Mucosa of stomach (tissue), 1 donor: ENCODE measurements around the gene KCNK2.

Experiments used
- H3K27me3 ChIP-seq: one replicate; pipeline ENCODE4 v1.7.0; 2013; ENCODE audit warnings: mild to moderate bottlenecking, low read length; ENCODE audit not compliant: control insufficient read depth, insufficient read depth
- H3K36me3 ChIP-seq: one replicate; pipeline ENCODE4 v1.7.0; 2013; ENCODE audit warnings: low read length; ENCODE audit not compliant: control insufficient read depth, insufficient read depth
- H3K4me1 ChIP-seq: one replicate; pipeline ENCODE4 v1.7.0; 2013; ENCODE audit warnings: mild to moderate bottlenecking, low read length; ENCODE audit not compliant: control insufficient read depth, insufficient read depth
- H3K4me3 ChIP-seq: one replicate; pipeline ENCODE4 v1.7.0; 2013; ENCODE audit warnings: low read length
- H3K9ac ChIP-seq: one replicate; pipeline ENCODE4 v1.7.0; 2013; ENCODE audit warnings: mild to moderate bottlenecking, low read length, moderate library complexity
- H3K9me3 ChIP-seq: one replicate; pipeline ENCODE4 v1.7.0; 2013; ENCODE audit warnings: mild to moderate bottlenecking, low read length, moderate library complexity; ENCODE audit not compliant: control insufficient read depth
- donor health status: Pancreatic carcinoma.

KCNK2 gene

DNA sequence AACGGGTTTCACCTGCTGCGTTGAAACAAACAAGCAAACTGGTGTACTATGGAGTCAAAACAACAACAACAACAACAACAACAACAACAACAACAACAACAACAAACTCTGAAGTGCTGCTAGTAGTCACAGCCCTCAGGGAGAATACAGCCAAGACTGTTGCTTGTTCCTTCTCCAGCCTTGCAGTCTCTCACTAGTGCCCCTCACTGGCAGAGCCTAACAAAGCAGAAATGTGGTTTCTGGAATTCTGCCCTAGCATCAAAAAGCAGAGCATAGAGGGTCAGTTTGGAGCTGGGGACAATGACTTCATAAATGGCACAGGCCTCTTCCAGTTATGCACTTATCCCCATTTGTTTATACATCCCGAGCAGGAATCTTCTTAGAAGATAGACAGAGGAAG, 187.4 kb downstream of the KCNK2 start:
- Histone ChIP-seq H3K4me3 (no peak overlapping the region), H3K9ac (no peak overlapping the region), H3K36me3 (no peaks in the 10 kb centered on the region), H3K9me3 (no peaks in the 10 kb centered on the region), H3K4me1 (no peaks in the 10 kb centered on the region), H3K27me3 (no peaks in the 10 kb centered on the region)

DNA sequence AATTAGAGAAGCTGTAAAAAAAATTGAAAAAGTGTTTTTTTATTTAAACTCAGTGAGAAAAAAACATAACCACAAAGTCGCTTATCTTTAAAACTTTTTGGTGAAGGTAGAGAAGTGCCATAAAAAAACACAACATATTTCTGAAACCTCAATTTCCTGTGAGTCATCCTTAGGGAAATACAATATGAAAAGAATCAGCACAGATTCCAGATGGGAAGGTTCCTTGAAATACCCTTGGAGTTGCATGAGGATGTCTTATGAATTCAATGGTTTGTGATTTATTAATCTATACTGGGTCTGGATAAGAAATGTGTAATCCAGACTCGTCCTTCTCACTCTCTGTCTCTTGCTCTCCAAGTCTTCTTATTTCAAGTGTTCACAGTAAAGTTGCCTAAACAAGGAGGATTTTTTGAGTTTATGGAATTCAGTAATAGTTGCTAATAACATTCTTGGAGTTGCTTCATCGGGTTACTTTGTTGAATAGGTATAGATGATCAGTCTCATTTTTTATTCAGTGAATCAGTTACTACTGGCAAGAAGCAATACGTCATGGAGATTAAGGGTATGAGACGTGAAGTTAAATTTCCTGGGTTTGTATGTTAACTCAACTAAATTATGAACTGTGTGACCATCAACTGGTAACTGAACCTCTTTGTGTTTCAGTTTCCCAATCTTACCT, 191.4 kb downstream of the KCNK2 start:
- H3K36me3 ChIP-seq: no peaks in the 10 kb centered on the region
- H3K9me3 ChIP-seq: no peaks in the 10 kb centered on the region
- no peaks in the 10 kb centered on the region for H3K4me1 ChIP-seq
- no peaks in the 10 kb centered on the region for H3K27me3 ChIP-seq
- no peak overlapping the region for H3K4me3 ChIP-seq
- no peak overlapping the region for H3K9ac ChIP-seq

DNA sequence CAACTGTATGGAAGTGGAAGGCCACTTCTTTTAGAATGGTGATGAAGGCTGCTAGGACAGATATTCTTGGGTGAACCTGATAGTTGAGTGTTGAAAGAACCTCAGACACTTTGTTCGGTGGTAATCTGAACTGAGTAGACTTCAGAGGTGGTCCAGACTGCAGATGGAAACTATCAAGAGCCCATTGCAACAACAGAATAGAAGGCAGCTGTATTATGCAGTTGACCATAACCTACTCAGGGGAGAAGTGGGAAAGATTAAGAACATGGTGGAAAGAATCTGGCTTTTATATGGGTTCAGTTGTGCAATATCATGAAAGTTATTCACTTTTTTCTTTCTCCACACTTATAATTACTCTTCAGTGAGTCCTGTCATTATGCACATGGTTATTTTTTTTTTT, 194.0 kb downstream of the KCNK2 start:
- no peaks in the 10 kb centered on the region for H3K4me1 ChIP-seq
- H3K36me3 ChIP-seq: no peaks in the 10 kb centered on the region
- no peak overlapping the region for H3K4me3 ChIP-seq
- H3K27me3 ChIP-seq: no peaks in the 10 kb centered on the region
- H3K9ac ChIP-seq: no peak overlapping the region
- no peaks in the 10 kb centered on the region for H3K9me3 ChIP-seq

DNA sequence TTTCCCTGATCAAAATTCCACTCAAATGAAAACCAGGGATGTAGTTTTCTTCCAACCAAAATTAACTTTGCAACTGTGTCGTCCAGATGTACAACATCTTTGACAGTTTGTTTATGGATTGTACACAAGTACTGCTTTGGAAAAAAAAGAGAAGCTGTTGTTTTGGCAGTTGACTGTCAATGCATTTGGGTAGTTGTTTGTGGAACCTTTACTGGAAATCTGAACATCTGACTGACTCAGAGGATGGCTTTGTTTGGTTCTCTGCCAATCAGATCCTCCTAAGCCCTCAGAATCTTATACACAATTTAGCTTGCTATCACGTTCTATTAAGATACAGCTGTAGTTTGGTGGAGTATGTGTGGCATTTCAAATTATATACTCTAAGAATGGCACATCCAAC, 195.0 kb downstream of the KCNK2 start:
- Histone ChIP-seq H3K4me1 (no peaks in the 10 kb centered on the region), H3K27me3 (no peaks in the 10 kb centered on the region), H3K4me3 (no peak overlapping the region), H3K36me3 (no peaks in the 10 kb centered on the region), H3K9me3 (no peaks in the 10 kb centered on the region), H3K9ac (no peak overlapping the region)

DNA sequence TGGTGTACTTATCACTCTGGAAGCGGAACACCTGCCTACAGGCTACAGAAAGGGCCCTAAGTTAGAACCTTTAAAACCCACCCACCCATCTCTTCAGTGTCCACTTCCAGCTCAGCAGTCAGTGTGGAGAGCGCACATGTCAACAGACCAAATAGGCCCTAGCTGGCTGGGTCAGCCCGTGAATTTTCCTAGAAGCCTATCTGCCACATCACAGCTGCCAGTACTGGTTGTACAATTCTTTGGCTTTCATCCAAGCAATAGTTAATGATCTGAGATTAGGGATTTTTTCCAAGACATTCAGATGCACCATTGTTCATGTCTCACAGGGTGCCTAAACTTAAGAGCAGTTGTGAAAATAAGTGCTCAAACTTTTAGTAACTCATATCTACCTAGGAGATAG, 197.1 kb downstream of the KCNK2 start:
- H3K9ac ChIP-seq: no peak overlapping the region
- no peaks in the 10 kb centered on the region for H3K36me3 ChIP-seq
- no peaks in the 10 kb centered on the region for H3K27me3 ChIP-seq
- H3K4me3 ChIP-seq: no peak overlapping the region
- H3K9me3 ChIP-seq: no peaks in the 10 kb centered on the region
- no peaks in the 10 kb centered on the region for H3K4me1 ChIP-seq

DNA sequence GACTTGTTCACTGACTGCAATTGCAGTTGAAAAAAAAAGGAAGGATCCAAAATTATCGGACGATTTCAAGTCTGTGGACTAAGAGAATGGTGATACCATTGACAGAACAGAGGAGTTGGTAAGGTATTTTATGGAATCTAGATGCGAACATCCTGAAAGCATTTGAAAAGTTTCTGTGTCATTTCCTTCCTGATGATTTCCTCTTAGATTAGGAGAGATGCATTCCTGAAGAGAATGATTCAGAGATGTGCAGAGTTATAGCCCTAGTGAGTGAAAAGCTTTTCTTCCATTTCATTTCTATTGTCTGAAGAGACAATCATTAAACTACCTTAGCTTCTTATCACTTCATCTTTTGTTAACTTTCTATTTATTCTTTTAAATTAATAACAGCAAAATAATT, 200.0 kb downstream of the KCNK2 start:
- H3K4me1 ChIP-seq: no peaks in the 10 kb centered on the region
- no peaks in the 10 kb centered on the region for H3K36me3 ChIP-seq
- no peak overlapping the region for H3K4me3 ChIP-seq
- no peaks in the 10 kb centered on the region for H3K27me3 ChIP-seq
- H3K9me3 ChIP-seq: no peaks in the 10 kb centered on the region
- no peak overlapping the region for H3K9ac ChIP-seq

DNA sequence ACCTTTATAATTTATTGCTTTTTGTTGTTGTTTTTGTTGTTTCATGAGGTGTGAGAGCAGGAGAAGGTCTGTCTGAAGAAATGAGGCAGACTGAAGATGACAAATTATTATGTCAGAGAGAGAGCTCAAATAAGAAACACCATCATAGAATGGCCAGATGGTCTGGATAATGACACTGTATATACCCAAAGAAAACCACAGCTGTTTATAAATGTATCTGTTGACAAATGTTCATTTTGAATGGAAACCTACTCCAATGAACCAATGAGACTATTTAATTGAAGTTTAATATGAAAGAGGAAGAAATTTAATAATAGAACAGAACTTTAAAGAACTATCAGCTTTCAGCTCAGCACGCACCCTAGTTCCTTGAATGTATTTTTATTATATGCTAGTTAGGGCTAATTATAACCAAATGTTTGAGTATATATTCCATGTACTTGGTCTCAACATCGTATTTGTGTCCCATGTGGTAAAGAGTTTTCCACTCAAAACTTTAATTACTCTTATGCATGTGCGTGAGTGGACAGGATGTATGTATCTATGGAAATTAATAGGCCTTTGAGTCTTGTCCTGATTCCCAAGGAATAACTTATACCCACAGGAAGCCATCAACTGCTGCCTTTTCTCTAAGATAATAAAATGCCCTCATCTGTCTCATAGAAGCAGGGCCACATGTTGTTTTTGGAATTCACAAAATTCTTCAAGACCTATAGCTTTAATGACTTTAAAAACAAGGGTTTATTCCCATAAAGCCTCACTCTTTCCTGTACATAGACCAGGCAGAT, 202.7 kb downstream of the KCNK2 start:
- Histone ChIP-seq H3K9ac (no peak overlapping the region), H3K27me3 (no peaks in the 10 kb centered on the region), H3K9me3 (no peaks in the 10 kb centered on the region), H3K4me1 (no peaks in the 10 kb centered on the region), H3K4me3 (no peak overlapping the region), H3K36me3 (no peaks in the 10 kb centered on the region)
